ENCODE data around the gene C12orf54. TPM values are rescaled to one million over a fixed set of nuclear protein-coding genes. Genes with fewer than 3 reads are reported as not detected.

C12orf54 gene
- polyA plus RNA-seq, 1 of the 3 experiments (the other 2 are of a cell fraction), result not detected

- Histone ChIP-seq H3K9me3 (no peaks in the 10 kb centered on the region), H3K4me1 (ENCODE audit: control insufficient read depth in 1 of 2, insufficient read depth in 2 of 2, low read depth in 1 of 2, low read length in 1 of 2) (no peaks in the 10 kb centered on the region), H3K79me2 (ENCODE audit: insufficient read depth) (no peaks in the 10 kb centered on the region), H3K27ac (ENCODE audit: low read depth in 2 of 2, low read length in 1 of 2) (no peak overlapping the region), H3K4me3 (ENCODE audit: low read depth in 2 of 2, low read length in 1 of 2) (no peak overlapping the region), H3K27me3 (ENCODE audit: insufficient read depth) (no peaks in the 10 kb centered on the region), H3K36me3 (replicated peaks in 1 of 2; ENCODE audit: control insufficient read depth in 1 of 2, insufficient read depth in 2 of 2, low read length in 1 of 2) (no peaks in the 10 kb centered on the region), H4K20me1 (ENCODE audit: insufficient read depth) (no peaks in the 10 kb centered on the region), H2AFZ (ENCODE audit: low read depth) (no peak overlapping the region), H3F3A (replicated peaks; ENCODE audit: insufficient read depth) (no peaks in the 10 kb centered on the region), H3K4me2 (no peak overlapping the region), H3K9me2 (no peaks in the 10 kb centered on the region), H3K9ac (no peak overlapping the region)
- no peak for DNase-seq
- ChIA-PET CTCF (no interaction called here), POLR2A (no interaction called here)
- TF ChIP-seq EP300 (IDR thresholded peaks at IDR 0.05; ENCODE audit: borderline replicate concordance in 1 of 2, low read depth in 1 of 2, low read length in 1 of 2), result no peak
- TF ChIP-seq EZH2phosphoT487 (IDR thresholded peaks at IDR 0.05; ENCODE audit: borderline replicate concordance, low read depth), result no peak
- TF ChIP-seq GABPA (IDR thresholded peaks at IDR 0.05; ENCODE audit: low read depth), result no peak
- no peak for TF ChIP-seq SMC3 (IDR thresholded peaks at IDR 0.05; ENCODE audit: low read depth, low read length)
- no peak for TF ChIP-seq RCOR1 (IDR thresholded peaks at IDR 0.05; ENCODE audit: low read length)
- no peak for TF ChIP-seq NRF1 (IDR thresholded peaks at IDR 0.05; ENCODE audit: low read depth, low read length)
- no peak for TF ChIP-seq RFX5 (IDR thresholded peaks at IDR 0.05; ENCODE audit: low read length)
- no peak for TF ChIP-seq FOXM1 (IDR thresholded peaks at IDR 0.05; ENCODE audit: low read depth)
- no peak for TF ChIP-seq CTCF (IDR thresholded peaks at IDR 0.05)
- TF ChIP-seq NFIC (IDR thresholded peaks at IDR 0.05; ENCODE audit: borderline replicate concordance), result no peak
- no peak for TF ChIP-seq TCF12 (IDR thresholded peaks at IDR 0.05)
- TF ChIP-seq MAX (IDR thresholded peaks at IDR 0.05; ENCODE audit: low read depth), result no peak
- TF ChIP-seq RXRA (IDR thresholded peaks at IDR 0.05; ENCODE audit: borderline replicate concordance, low read depth), result no peak
- TF ChIP-seq USF1 (IDR thresholded peaks at IDR 0.05; ENCODE audit: borderline replicate concordance, low read depth), result no peak
- TF ChIP-seq FOXJ3 (CRISPR knock-in tag; IDR thresholded peaks at IDR 0.05), result no peak
- WGBS (ENCODE audit: low lambda C conversion rate), result 0% methylated on average over 2 of the region's 2 CpGs
Measured at GRCh38 chr12:48486261-48486660, 4.0 kb downstream of the C12orf54 start.

- no peaks in the 10 kb centered on the region for H3K9me2 ChIP-seq
- ChIA-PET CTCF (no interaction called here), POLR2A (no interaction called here)
- H3K79me2 ChIP-seq (ENCODE audit: insufficient read depth), result no peaks in the 10 kb centered on the region
- no peak overlapping the region for H3K4me2 ChIP-seq
- H2AFZ ChIP-seq (ENCODE audit: low read depth), result no peak overlapping the region
- no peak overlapping the region for H3K9ac ChIP-seq
- H3K27me3 ChIP-seq (ENCODE audit: insufficient read depth), result no peaks in the 10 kb centered on the region
- no peaks in the 10 kb centered on the region for H3K9me3 ChIP-seq
- H3K4me1 ChIP-seq (ENCODE audit: control insufficient read depth in 1 of 2, insufficient read depth in 2 of 2, low read depth in 1 of 2, low read length in 1 of 2), result no peaks in the 10 kb centered on the region
- 7% methylated on average over 3 of the region's 5 CpGs for WGBS (ENCODE audit: low lambda C conversion rate)
- H3K36me3 ChIP-seq (replicated peaks in 1 of 2; ENCODE audit: control insufficient read depth in 1 of 2, insufficient read depth in 2 of 2, low read length in 1 of 2), result no peaks in the 10 kb centered on the region
- H3K4me3 ChIP-seq (ENCODE audit: low read depth in 2 of 2, low read length in 1 of 2), result no peak overlapping the region
- H3K27ac ChIP-seq (ENCODE audit: low read depth in 2 of 2, low read length in 1 of 2), result no peak overlapping the region
- DNase-seq, result no peak
- no peak for TF ChIP-seq CHD2 (IDR thresholded peaks at IDR 0.05; ENCODE audit: low read length, partially characterized antibody)
- no peak for TF ChIP-seq EZH2phosphoT487 (IDR thresholded peaks at IDR 0.05; ENCODE audit: borderline replicate concordance, low read depth)
- no peak for TF ChIP-seq IRF3 (IDR thresholded peaks at IDR 0.05; ENCODE audit: low read depth, low read length)
- TF ChIP-seq NRF1 (IDR thresholded peaks at IDR 0.05; ENCODE audit: low read depth, low read length), result no peak
- TF ChIP-seq RAD21 (IDR thresholded peaks at IDR 0.05; ENCODE audit: low read length), result no peak
- no peak for TF ChIP-seq USF2 (IDR thresholded peaks at IDR 0.05; ENCODE audit: borderline replicate concordance, low read depth, low read length)
- no peak for TF ChIP-seq GABPA (IDR thresholded peaks at IDR 0.05; ENCODE audit: low read depth)
- no peak for TF ChIP-seq SMC3 (IDR thresholded peaks at IDR 0.05; ENCODE audit: low read depth, low read length)
- no peaks in the 10 kb centered on the region for H3F3A ChIP-seq (replicated peaks; ENCODE audit: insufficient read depth)
- H4K20me1 ChIP-seq (ENCODE audit: insufficient read depth), result no peaks in the 10 kb centered on the region
Measured at GRCh38 chr12:48486679-48487078, 4.4 kb downstream of the C12orf54 start.
